AG20443 (cell line): Measurements from ENCODE around the gene RIC1.
"Not testable (repeated sequence)": the region's sequence is repeated elsewhere in the genome, so short reads cannot be mapped to it uniquely, and the experiment has no call there.

Source experiments
- DNase-seq: peaks from one replicate; pipeline ENCODE4 v3.0.0; 2012; ENCODE audit warnings: low spot score, mixed read lengths

RIC1 gene

GRCh38 chr9:5736563-5737346 lies 107.8 kb downstream of the RIC1 start:
- no peak for DNase-seq

GRCh38 chr9:5743109-5743508 lies 114.2 kb downstream of the RIC1 start:
- no peak for DNase-seq

- no peak for DNase-seq
Measured at GRCh38 chr9:5748438-5748837, 119.5 kb downstream of the RIC1 start.

- no peak for DNase-seq
Measured at GRCh38 chr9:5749306-5749705, 120.4 kb downstream of the RIC1 start.

- DNase-seq, result no peak
Measured at GRCh38 chr9:5750569-5750968, 121.7 kb downstream of the RIC1 start.

- DNase-seq, result no peak
Measured at GRCh38 chr9:5756633-5757032, 127.7 kb downstream of the RIC1 start.

- no peak for DNase-seq
Measured at GRCh38 chr9:5760338-5760737, 131.4 kb downstream of the RIC1 start.

GRCh38 chr9:5762421-5762820 lies 133.5 kb downstream of the RIC1 start:
- DNase-seq, result no peak

GRCh38 chr9:5764130-5764868 lies 135.4 kb downstream of the RIC1 start:
- DNase-seq, result no peak

GRCh38 chr9:5767968-5768932 lies 139.3 kb downstream of the RIC1 start:
- DNase-seq, result no peak

- DNase-seq, result no peak
Measured at GRCh38 chr9:5773324-5773999, 144.6 kb downstream of the RIC1 start.

- no peak for DNase-seq
Measured at GRCh38 chr9:5778805-5779204, 149.9 kb downstream of the RIC1 start.

GRCh38 chr9:5779705-5780218 lies 150.9 kb downstream of the RIC1 start:
- DNase-seq, result not testable (repeated sequence)

GRCh38 chr9:5783420-5783819 lies 154.5 kb downstream of the RIC1 start:
- not testable (repeated sequence) for DNase-seq

- DNase-seq, result no peak
Measured at GRCh38 chr9:5783982-5784381, 155.1 kb downstream of the RIC1 start.

- DNase-seq, result no peak
Measured at GRCh38 chr9:5784526-5785315, 155.8 kb downstream of the RIC1 start.

GRCh38 chr9:5786370-5787127 lies 157.6 kb downstream of the RIC1 start:
- peak; percentile 10 for DNase-seq

GRCh38 chr9:5787220-5787619 lies 158.3 kb downstream of the RIC1 start:
- DNase-seq, result no peak

GRCh38 chr9:5787759-5788302 lies 158.9 kb downstream of the RIC1 start:
- DNase-seq, result no peak

- DNase-seq, result no peak
Measured at GRCh38 chr9:5789489-5789888, 160.6 kb downstream of the RIC1 start.
